ENCODE data around the gene HDGFL3.
A peak's percentile ranks its signal among the peaks of the same experiment; 100 is the strongest.
"Not testable (repeated sequence)": the region's sequence is repeated elsewhere in the genome, so short reads cannot be mapped to it uniquely, and the experiment has no call there.

Gene HDGFL3

DNA sequence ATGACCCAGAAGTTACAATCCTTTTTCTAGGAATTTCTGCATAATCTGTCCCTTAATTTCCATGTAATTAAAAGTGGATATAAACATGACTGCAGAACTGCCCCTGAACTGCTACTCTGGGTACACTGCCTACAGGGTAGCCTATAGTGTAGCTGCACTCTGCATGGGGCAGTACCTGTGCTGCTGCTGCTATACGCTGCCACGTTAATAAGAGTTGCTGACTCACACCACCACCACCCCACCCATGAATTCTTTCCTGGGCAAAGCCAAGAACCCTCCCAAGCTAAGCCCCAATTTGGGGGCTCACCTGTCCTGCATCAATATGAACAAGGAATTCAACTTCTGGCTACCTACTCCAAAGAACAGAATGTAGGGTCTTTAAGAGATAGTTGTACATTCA, 13.9 kb downstream of the HDGFL3 start:
- DNase-seq (ENCODE audit: low read depth) = no peak

DNA sequence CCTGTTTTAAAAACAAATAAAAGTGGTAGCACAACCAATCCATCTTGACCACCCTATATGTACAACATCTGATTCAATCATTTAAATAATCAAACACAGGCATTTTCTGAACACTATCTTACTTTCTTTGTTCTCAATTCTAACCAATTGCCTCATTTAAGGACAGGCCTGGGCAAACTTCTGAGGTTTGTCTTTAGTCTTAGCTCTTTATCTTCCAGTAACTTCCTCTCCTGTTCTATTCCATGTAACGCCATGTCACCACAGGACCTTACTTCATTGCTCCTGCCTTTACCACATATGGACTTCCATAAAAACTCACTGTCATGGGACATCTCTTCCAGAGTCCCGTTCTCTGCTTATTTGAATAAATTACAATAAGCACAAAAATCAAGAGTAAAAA, 14.9 kb downstream of the HDGFL3 start:
- DNase-seq (ENCODE audit: low read depth) = no peak

DNA sequence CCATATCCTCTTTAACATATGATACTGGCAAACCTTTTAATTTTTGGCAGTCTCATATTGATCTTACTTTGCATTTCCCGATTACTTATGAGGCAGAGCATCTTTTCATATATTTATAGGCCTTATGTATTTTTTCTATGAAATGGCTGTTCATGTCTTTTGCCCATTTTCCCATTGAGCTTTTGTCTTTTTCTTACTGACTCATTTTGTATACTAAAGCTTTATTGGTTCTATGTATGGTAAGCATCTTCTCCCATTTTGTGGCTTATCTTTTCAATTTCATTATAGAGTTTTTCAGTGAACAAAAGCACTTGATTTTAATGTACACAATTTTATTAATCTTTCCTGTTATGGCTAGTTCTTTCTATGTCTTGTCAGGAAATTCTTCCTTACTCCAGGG, 17.2 kb downstream of the HDGFL3 start:
- DNase-seq (ENCODE audit: low read depth) = no peak

DNA sequence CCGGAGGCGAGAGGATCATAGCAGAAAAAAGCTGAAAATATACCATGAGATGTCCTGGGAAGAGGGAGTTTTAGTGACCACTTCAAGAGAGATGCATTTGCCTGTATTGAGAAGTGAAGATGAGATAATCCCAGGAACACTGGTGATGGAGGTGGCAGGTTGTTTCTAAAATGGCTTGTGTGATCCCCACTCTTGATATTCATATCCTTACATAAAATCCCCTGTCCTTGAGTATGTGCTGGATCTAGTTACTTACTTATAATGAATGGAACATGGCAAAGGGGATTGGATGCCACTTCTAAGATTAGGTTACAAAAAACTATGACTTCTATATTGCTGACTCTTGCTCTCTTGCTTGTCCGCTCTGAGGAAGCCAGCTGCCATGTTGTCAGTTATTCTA, 22.1 kb downstream of the HDGFL3 start:
- no peak for DNase-seq (ENCODE audit: low read depth)

DNA sequence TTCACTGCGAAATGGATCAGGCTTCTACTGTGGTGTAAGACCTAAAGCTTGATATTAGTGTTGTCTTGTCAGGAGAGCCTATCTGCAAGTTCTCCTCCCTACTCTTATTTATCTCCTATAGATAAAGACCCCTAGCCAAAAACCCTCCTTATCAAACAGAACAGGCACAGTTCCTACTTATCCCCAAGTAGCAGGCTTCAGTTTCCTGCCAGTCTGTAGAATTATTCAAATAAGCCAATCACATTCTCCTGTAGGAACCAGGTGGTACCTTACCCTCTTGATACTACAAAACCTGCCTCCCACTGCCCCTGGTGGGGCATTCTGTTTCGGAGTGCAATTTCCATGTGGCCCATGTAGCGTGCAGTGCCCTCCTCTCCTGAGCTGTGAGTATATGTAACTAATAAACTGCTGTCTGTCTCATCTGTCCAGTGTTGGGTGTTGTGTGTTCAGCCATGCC, 28.7 kb downstream of the HDGFL3 start:
- DNase-seq (ENCODE audit: low read depth) = peak; percentile 95

DNA sequence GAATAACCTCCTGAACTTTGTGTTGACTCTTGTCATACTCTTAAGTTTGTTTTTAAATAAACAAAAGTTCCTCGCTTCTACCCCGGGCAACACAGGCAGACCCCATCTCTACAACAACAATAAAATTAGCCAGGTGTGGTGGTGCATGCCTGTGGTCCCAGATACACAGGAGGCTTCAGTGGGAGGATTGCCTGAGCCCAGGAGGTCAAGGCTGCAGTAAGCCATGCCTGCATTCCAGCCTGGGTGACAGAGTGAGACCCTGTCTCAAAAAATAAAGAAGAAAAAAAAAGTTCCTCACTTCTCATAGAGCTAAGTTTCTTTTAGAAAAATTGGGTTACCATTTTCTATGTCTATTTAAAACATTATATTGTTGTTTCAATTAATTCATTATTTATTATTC, 29.2 kb downstream of the HDGFL3 start:
- DNase-seq (ENCODE audit: low read depth) = no peak

DNA sequence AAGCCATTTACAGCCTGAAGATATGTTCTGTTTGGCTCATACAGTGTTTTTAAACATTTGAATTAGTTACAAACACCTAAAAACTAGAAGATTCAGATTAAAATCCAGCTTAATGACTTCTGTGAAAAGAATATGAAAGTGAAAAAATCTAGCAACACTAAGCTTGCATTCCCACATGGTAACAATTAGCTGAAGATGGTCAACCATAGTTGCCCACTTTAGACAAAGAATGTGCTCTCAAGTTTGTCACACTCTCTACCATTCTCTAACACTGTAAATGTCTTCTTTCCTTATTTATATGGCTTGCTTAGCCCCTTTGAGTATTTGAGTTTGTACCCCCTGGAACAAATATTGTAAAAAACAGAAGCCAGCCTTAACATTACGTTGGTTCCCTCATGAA, 32.7 kb downstream of the HDGFL3 start:
- DNase-seq (ENCODE audit: low read depth) = no peak

DNA sequence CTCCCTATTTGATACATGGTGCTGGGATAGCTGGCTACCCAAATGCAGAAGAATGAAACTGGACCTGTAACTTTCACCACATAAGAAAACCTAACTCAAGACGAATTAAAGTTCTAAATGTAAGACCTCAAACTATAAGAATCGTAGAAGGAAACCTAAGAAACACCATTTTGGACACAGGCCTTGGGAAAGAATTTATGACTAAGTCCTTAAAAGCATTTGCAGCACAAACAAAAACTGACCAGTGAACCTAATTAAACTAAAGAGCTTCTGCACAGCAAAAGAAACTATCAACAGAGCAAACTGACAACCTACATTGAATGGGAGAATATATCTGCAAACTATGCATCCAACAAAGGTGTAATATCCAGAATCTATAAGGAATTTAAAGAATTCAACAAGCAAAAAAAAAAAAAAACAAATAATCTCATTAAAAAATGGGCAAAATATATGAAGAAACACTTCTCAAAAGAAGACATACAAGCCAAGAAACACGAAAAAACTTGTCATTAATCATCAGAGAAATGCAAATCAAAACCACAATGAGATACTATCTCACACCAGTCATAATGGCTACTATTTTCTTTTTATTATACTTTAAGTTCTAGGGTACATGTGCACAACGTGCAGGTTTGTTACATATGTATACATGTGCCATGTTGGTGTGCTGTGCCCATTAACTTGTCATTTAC, 37.0 kb downstream of the HDGFL3 start:
- no peak for DNase-seq (ENCODE audit: low read depth)

DNA sequence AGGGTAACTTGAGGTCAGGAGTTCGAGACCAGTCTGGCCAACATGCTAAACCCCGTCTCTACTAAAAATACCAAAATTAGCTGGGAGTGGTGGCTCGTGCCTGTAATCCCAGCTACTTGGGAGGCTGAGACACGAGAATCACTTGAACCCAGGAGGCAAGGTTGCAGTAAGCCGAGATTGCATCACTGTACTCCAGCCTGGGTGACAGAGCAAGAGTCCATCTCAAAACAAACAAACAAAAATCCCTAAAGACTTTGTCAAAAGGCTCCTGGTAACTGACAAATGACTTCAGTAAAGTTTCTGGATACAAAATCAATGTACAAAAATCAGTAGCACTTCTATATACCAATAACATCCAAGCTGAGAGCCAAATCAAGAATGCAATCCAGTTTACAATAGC, 38.0 kb downstream of the HDGFL3 start:
- DNase-seq (ENCODE audit: low read depth) = not testable (repeated sequence)

DNA sequence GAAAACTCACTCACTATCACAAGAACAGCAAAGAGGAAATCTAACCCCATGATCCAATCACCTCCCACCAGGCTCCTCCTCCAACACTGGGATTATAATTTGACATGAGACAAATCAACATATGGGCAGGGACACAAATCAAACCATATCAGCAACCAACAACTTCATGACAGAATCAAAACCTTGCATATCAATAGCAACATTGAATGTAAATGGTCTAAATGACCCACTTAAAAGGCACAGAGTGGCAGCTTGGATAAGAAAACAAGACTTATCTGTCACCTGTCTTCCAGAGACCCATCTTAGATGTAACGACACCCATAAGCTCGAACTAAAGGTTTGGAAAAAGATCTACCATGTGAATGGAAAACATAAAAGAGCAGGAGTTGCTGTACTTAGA, 40.8 kb downstream of the HDGFL3 start:
- no peak for DNase-seq (ENCODE audit: low read depth)

DNA sequence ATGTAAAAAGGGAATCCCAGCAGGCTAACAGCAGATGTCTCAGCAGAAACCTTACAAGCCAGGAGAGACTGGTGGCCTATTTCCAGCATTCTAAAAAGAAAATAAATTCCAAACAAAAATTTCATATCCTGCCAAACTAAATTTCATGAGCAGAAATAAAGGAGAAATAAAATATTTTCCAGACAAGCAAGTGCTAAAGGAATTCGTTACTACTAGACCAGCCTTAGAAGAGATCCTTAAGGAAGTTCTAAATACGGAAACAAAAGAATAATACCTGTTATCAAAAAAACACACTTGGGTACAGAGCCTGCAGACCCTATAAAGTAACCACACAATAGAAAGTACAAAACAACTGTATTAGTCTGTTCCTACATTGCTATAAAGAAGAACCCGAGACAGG, 41.4 kb downstream of the HDGFL3 start:
- no peak for DNase-seq (ENCODE audit: low read depth)

DNA sequence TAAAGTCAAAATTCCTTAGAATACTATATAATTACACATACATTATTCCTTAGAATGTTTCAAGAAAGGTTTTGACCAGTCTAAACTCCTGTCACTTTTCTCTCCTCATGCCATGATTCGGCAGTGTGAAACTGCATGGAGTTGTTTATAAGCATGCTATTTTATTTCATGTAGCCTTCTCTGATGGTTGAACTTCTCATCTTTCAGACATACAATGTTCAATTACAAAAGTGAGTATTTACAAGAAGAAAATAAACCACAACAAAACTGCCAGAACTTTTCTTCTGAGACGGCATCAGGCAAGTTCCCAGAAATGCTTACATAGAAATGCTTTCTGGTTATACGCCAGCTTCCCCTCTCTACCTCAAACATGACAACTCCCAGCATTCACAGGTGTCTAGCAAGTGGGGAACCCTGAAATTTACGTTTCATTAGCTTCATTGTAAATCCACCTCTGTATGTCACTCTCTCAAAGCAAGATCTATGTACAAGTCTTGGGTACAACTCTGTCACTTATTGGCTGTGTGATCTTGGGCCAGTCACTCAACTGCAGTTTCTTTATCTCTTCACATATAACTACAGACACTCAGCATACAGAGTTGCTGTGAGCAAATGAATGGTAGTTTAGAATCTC, 42.7 kb downstream of the HDGFL3 start:
- DNase-seq (ENCODE audit: low read depth) = no peak

DNA sequence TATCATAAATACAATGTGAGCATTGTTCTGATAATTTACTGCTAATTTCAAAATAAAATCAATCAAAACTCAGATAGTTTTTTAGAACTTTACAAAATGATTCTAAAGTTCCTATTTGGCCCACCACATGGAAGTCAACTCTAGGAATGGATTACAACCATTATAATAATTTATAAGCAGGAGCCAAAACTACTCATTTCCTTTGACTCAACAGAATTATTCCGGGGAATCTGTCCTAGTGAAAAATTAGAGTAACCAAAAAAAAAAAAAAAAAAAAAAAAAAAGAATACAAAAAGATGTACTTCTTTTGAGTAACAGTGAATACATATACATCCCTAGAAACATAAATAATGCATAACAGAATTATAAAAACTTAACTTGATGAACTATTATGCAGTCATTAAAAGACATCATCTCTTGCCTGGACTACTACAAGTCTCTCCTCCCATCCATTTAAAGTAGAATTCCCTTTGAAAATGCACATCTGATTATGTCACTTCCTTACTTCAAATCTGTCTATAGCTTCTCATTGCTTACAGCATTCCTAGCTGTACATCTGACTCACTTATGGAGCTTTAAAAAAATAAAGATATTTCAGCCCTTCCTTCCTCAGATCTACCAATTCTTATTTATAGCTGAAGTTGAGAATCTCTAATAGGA, 43.4 kb downstream of the HDGFL3 start:
- no peak for DNase-seq (ENCODE audit: low read depth)

DNA sequence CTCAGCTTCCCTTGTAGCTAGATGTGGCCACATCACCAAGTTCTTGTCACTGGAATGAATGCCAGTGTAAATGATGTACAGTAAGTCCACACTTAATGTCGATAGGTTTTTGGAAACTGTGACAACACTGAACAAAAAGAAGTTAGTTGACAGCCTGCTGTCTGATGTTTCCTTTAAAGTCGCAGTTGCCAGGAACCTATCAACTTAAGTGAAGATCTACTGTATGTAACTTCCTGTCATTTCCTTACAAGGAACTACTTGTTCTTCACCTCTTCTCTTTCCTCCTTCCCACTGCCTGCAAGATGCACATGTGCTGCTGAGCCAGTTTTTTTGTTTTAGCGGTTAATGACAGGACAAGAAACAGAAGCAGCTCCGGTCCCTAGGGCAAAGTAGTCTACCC, 44.6 kb downstream of the HDGFL3 start:
- no peak for DNase-seq (ENCODE audit: low read depth)

DNA sequence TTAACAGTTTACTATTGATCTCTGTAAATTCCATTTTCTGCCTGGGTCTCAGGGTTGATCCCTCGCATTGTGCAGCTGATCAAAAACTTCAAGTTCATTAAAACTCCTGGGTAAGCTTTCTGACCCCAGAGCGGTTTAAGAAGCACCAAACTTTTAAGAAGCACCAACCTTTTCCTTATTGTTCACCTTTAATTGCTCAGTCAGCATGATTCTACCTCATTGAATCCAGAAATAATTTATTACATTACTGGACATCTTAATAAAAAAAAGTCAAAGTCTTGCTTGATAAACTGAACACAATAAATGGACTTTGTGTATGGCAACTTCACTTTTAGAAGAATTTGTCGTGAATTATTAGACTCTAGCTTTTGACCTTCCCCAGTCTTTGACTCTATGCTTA, 46.9 kb downstream of the HDGFL3 start:
- DNase-seq (ENCODE audit: low read depth) = no peak

DNA sequence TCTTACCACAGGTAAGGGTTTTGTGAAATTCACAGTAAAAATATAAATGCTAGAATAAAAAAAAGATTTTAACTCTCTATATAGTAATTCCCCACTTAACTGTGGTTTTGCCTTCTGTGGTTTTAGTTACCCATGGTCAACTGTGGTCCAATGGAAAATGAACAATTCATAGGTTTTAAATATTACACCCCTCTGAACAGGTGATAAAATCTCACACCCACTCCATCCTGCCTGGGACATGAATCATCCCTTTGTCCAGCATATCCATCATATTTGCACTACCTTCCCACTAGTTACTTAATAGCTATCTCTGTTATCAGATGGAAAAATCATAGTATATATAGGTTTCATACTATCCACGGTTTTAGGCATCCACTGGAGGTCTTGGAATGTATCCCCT, 49.2 kb downstream of the HDGFL3 start:
- no peak for DNase-seq (ENCODE audit: low read depth)

DNA sequence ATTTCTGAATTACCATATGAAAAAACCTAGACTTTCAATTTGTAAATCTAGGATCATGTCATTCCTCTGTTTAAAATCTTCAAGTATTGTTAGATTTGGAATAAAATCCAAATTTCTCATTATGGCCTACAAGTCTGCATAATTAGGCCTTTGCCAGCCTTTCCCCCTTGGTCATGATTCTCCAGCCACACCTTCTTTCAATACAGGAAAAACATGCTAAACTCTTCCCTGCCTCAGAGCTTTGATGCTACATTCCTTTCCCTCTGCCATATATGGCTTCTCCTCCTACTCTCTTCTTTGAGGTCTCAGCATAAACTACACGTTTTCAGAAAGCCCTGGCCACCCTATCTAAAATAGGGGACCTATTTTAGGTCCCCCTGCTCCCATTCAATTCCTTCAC, 51.7 kb downstream of the HDGFL3 start:
- DNase-seq (ENCODE audit: low read depth) = no peak

DNA sequence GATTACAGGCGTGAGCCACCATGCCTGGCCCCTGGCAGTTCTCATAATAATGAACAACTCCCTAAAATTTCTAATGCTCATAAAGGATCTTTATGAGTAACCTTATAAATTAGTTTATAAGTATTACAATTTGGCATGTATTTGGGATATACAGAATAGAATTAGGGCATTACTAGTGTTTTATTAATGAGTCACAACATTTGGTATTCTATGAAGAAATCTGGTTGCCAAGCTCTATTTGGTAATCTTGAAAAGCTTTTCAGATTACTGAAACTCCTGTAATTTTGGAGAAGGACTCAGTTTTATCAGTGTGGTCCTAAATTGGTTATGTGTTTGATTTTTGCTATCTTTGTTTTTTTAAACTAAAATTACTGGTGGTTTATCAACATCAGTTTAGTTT, 54.3 kb downstream of the HDGFL3 start:
- no peak for DNase-seq (ENCODE audit: low read depth)

DNA sequence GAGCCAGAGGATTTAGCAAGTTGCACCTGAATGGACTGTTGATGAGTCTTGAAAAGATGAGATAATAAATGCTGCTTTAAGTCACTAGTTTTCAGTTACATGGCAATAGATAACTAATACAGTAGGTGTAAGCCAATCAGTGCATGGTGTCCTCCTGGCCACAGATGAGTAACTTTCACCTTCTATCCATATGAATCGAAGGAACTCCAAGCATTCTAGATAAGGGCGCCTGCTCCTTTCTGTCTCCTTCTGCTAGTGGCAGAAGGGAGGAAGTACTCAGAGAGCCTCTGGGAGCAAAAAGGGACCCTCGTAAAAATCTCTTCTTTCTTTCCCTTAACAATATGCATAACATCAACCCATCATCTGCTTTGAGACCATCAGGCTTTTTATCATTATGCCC, 62.9 kb downstream of the HDGFL3 start:
- no peak for DNase-seq (ENCODE audit: low read depth)

DNA sequence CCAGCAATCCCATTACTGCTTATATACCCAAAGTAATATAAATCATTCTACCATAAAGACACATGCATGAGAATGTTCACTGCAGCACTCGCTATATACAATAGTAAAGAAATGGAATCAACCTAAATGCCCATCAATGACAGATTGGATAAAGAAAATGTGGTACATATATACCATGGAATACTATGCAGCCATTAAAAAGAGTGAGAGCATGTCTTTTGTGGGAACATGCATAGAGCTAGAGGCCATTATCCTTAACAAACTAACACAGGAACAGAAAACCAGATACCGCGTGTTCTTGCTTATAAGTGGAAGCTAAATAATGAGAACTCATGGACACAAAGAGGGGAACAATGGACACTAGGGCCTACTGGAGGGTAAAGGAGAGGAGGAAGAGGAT, 65.5 kb downstream of the HDGFL3 start:
- not testable (repeated sequence) for DNase-seq (ENCODE audit: low read depth)

DNA sequence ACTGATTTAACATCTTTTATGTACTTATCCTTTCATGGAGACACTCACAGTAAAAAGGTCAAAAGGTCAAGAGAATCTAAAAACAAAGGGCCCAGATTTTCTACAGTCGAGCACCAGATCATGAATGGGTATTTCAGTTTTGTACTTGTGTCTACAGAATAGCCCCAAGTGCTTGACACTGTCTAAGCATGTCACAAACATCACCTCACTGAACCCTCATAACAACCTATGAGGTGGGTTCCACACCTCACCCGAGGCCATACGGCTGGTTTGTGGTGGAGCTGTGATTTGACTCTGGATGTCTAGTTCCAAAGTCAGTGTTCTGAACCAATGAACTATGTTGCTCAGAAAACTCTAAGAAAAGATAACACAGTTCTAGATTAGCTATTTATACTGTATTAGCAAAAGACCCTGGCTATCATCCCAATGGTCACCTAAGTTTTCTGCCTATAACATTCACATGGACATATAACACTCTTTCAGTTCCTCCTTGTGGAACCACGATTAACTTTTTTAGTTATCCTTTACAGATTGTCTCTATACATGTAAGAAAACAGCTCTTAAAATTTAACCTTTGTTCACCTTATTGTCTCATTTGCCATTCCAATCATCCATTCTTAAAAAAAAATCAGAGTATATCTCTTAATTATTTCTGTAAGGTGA, 74.6 kb downstream of the HDGFL3 start:
- DNase-seq (ENCODE audit: low read depth) = no peak

DNA sequence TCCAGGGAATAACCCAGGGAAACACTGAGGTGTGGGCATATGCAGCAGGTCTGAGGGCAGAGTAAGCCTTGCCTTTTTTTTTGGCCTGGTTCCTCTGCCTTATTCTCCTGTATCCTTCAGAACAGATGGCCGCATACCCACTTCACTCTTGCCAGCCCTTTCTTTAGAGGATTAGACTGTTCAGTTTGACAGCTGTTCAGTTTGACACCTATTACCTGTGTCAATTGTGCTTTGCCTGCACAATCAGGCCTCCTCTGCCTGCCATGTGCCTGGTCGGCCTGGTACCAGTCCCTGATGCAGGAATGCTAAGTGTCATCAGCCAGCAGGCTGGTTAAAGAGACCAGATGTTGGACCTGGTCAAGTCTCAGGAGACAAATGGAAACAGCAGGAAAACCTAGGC, 77.8 kb downstream of the HDGFL3 start:
- DNase-seq (ENCODE audit: low read depth) = no peak

DNA sequence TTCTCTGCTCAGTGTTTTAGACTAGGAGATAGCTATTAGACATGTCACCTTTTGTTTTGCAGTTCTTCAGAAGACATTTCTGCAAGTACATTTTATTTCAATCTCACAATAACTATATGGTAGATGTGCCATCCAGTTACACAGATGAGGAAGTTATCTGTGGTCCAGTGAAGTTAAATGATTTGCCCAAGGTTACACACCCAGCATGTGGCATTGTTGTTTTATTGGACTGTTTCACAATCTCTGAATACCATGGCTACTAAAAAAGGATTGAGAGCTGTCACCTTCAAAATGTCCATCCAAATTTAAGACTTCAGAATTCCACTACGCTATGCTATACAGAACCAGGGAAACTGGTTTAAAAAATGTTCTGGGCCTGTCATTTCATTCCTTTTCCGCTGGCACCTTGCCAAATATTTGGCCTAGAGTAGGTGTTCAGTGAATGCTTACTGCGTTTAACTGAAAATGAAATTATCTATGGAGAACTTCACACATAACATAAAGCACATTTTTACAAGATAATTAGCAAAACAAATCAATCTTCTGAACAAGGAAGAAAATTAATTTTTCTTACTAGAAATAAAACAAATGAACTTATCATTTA, 80.0 kb downstream of the HDGFL3 start:
- DNase-seq (ENCODE audit: low read depth) = no peak
